HG02588 (cell line): ENCODE results near the gene TMC5.
"Not testable (repeated sequence)": the region's sequence is repeated elsewhere in the genome, so short reads cannot be mapped to it uniquely, and the experiment has no call there.

Source experiments
- ATAC-seq: cut with Tn5 transposase; IDR thresholded peaks from one replicate; pipeline ENCODE4 v1.9.1; 2021; ENCODE audit warnings: mild to moderate bottlenecking, moderate library complexity; ENCODE audit not compliant: unreplicated experiment

TMC5 gene

DNA sequence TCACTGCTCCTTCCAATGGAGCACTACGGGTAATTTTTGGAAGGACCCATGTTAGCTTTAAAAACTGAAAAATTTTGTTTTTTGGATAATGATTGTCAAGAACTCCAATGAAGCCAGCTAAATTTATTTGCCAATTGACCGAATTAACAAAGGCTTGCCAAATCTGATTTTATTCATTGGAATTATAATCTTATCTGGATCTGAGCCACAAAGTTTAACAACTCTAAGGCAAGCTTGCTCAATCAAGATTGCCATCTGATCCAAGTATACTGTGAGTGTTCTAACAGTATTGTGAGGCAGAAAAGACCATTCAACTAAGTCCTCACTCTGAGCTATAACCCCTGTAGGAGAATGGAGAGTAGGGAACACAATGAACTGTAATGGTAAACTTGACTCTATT lies 20.3 kb upstream of the TMC5 start:
- not testable (repeated sequence) for ATAC-seq

DNA sequence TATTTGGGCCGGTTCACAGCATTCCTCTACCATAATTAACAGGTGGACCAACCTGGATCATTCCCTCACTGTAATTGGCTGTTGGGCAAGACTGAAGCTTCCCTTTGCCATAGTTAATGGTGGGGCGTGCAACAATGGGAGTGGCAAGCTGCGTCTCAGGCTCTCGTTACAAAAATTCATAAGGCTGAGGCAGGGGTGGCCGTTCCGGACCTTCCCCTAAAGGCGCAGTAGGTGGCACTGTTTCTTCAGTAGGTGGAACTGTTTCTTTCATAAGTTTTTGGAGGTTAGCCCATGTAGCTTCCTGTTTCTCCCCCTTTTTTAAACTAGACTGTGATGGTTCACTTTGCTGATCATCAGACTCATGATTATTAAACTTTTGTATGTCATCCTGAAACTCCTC lies 17.0 kb upstream of the TMC5 start:
- no peak for ATAC-seq

DNA sequence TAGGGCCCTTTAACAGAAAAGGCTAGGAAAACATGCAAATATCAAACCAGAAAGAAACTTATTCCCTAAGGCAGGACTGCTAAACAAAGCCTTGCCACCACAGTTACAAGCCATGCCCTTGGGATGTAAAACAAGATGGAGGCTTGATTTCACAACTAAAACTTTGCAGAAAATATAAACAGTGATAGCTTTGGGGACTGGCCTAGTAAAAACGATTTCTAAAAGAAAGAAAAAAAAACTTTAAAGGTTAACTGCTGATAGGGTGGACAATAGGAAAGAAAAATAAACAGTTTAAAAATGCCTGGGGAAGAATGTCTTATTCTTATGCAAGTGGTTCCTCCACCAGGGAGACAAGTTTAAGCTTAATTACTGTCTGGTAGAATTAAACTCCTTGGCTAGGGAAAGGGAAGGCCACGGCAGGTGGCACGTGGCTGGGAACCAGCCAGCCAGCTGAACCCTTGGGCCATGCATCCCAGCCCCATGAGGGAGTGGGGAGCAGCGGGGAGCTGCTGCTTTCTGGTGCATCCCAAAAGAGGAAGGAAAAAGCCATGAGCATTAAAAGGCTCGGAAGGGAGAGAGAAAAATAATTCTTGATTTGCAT lies 10.7 kb upstream of the TMC5 start:
- ATAC-seq: no peak

DNA sequence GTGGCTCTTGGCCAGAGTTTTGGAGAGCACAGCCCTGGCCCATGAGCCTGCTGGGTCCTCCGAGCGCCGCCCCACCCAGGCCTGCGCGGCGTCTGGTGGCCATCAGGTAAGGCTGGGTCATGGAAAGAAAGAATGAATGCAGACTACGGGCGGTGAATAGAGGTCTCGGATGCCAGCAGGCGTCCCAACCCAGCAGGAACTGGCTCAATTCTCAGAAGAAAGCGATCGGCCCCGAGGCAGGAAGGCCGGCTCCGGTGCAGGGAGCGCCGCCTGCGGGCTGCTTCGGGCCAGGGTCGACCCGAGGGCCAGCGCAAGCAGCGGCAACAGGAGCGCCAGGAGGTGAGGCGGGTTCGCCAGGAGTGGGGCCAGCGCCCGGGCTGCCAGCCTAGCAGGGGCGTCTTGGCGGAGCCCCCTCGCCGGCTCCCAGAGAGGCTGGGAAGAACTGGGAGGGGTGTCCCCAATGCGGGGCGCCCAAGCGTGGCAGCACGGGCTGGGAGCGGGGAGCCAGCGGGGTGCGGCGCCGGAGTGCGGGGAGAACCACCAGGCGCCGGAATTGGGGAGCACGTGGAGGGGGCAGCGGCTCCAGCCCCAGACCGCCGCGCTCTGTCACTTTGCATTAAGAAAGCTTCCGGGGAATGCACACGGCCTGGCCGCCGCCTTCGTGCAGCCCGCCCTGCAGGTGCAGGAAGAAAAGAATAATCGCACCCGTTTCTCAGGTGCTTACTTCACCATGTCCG lies 7.1 kb upstream of the TMC5 start:
- ATAC-seq: no peak

DNA sequence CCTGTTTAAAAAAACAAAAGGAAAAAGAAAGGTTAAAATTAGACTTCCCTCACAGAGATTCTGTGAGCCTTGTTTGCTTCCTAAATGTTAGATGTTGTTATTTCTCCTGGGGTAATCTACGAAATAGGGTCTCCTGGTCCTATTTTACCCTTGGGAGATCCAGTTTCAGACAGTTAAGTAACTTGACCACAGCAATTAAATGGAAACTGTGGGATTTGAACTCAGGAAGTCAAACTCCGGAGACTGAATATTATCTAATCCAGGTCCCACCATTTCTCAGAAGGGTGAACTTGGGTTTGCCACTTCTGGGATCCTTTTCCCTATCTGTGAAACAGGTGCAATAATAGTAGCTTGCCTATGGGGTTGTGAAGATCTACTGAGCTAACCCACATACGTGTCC lies 6.4 kb upstream of the TMC5 start:
- ATAC-seq: no peak

DNA sequence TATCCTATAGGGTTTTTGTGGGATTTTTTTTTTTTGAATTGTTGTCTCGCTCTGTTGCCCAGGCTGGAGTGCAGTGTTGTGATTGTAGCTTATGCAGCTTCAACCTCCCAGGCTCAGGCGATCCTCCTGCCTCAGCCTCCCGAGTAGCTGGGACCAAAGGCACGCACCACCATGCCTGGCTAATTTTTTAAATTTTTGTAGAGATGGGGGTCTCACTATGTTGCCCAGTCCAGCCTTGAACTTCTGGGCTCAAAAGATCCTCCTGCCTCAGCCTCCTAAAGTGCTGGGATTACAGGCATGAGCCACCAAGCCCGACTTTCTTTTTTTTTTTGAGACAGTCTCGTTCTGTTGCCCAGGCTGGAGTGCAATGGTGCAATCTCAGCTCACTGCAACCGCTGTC lies 5.6 kb upstream of the TMC5 start:
- ATAC-seq: not testable (repeated sequence)

DNA sequence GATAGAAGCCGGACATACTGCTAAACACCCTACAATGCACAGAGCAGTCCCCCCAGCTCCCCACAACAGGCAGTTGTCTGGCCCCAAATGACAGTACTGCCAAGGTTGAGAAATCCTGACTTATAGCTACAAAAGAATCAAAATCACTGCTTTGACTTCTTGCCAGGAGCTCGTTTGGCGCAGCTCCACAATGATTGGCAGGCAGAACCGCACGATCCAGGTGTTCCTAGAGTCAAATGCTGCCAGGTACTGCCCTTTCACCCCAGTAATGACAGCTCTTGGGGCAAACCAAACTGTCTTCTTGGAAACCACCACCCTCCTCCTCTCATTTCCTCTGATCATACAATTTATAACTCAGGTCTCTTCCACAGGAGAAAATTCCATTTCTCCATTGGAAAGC lies 2.2 kb upstream of the TMC5 start:
- no peak for ATAC-seq

DNA sequence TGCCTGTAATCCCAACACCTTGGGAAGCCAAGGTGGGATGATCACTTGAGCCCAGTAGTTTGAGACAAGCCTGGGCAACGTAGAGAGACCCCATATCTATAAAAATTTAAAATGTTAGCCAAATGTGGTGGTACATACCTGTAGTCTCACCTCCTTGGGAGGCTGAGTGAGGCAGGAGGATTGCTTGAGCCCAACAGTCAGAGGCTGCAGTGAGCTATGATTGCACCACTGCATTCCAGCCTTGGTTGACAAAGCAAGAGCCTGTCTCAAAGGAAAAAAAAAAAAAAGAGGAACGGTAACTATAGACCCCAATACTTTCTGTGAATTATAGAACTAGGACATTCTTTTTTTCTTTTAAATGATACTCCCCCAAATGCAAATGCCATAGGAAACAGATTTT lies 1.8 kb upstream of the TMC5 start:
- ATAC-seq: no peak

DNA sequence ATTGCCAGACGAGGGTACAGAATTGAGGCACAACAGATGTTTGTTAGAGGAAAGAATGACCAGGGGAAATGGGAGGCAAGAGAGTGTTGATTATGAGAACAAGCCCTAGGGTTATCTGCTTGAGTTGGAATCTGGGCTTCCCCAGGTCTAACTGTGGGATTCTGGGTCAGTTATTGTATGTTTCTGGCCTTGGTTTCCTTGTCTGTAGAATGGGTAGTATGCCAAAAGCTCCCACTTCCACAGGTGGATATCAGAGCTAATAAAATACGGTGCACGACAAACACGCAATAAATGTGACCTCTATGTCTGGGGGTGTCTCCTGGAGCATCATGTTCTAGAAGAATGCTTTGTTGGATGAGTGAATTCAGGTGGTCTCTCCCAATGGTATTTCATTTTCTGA lies 517 bp downstream of the TMC5 start:
- ATAC-seq: no peak

DNA sequence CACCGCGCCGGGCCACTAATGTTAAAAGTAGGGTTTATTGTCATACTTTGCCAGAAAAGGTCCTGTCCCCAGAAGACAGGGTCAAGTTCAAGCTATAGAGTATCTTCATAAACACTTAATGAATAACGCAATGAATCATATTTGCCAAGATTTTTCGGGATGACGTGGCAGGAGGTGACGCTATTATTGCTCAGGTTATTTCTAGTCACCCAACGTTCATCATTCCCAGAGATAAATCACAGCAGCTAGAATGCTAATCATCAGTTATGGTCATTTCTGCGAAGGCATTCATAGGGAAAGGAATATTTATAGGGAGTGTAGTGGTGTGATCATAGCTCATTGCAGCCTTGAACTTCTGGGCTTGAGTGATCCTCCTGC lies 2.0 kb downstream of the TMC5 start:
- no peak for ATAC-seq

DNA sequence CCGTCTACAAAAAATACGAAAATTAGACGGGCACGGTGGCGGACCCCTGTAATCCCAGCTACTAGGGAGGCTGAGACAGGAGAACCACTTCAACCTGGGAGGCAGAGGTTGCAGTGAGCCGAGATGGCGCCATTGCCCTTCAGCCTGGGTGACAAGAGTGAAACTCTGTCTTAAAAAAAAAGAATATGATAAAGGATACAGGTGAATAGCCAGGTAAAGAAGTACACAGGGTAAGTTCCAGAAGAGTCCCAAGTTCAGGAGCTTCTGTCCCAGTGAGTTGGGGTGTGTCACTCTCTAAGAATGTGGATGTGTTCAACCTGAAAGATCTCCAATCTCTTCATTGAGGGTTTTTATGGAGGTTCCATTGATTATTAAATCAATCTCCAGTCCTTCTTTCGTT lies 6.8 kb downstream of the TMC5 start:
- no peak for ATAC-seq

DNA sequence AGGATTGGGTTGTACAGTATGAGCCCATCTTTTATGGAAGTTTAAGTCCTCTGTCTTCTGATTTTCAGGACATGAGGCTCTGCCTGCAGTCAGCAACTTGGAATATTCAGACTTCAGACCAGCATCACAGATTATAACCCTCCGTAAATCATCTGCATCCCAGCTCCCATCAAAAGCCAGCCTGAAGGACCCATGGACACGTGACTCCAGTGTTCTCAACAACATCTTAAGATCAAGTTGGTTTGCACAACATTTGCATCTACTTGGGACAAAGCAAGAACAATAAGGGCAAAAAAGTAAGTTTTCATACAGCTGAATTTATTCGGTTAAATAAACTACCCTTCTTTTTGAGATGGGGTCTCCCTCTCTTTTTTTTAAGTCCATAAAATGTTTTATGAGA lies 12.7 kb downstream of the TMC5 start:
- no peak for ATAC-seq

DNA sequence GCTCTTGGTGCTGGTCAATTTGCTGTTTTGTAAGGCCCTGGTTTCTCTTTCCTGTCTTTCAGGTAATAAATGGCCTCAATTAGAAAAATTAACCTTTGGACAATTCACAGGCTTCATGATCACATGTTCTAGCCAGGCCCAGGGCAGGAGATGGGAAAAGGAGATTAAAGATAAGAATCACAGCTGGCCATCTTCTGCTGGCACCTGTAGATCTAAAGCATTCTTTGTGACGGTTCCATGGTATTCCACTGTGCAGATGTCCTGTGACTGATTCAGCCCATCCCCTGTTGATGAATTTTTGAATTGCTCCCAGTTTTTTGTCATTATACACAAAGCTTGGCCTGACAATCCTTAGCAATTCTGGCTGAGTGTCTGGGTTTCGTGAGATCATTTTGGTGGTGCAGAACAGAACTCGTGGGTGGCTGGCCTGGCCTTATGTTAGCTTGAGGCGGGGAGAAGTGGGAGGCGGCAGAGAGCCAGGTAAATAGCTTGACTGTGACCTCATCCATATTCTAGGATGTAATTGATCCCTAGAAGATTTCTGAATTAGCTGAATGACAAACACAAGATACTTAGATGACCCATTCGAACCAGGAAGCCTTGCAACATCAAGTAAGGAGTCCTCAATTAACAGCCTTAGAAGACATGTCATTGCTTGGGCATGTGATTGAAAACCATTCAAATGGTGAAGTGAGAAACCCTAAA lies 14.1 kb downstream of the TMC5 start:
- ATAC-seq: no peak

DNA sequence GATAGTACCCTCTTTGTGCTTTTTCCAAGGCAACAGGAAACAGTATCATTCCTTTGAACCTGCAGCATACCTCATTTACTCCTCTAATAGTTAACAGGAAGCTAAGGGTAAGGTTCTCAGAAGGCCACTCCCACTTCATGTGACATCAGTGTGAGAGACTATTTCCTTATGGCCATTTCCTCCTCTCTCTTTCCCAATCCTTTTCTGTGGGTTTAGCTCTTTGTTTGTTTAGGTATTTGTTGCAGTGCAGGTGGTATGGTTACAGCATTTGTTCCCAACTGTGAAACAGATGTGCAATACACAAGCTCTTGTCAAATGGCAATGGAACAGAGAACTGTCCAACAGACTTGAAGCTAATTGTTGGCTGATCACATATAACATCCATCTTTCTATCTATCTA lies 14.7 kb downstream of the TMC5 start:
- no peak for ATAC-seq

DNA sequence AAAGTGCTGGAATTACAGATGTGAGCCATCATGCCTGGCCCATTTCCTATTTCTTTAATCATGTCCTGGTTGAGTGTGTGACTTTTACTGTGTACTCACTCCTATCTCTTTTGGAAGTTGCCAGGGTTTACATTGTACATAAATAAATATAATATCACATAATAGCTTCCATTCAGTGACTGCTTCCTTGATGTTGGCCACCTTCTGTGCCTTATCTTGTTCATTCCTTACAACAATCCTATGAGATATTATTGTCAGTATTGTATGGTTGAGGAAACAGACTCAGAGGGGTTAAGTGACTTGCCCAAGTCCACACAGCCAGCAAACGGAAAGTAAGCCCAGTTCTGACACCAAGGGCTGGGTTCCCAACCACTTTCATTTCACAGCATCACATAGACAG lies 16.9 kb downstream of the TMC5 start:
- ATAC-seq: no peak

DNA sequence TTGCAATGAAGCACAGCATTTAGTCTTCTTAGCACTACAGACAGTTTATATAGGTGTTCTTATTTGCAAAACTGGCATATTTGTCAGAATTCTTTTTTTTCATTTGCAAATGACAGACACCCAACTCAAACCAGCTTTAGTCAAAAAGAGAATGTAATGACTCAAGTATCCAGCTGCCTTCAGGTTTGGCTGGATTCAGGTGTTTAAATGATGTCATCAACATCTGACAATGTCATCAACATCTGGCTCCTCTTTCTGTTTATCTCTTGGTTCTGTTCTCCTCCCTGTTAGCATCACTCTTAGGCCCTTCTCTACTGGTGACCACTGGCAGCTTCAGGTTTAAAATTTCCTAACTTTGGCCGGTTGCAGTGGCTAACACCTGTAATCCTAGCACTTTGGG lies 18.9 kb downstream of the TMC5 start:
- ATAC-seq: no peak

DNA sequence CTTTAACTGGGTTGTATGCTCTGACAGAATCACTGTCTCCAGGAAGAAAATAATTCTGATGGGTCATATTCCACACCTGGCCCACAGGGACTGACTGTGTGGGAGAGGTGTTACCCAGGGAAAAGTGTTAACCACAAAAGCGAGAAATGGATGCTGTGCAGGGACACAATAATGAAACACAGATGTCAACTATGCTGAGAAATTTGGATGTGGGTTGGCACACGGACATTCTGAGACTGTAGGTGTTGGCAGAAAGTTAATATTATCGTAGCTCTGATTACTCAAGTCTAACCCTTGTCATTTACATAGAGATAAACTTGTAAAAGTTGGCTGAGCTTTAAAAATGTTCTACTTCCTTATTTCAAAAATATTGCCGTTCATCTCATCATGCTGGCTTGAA lies 19.6 kb downstream of the TMC5 start:
- no peak for ATAC-seq

DNA sequence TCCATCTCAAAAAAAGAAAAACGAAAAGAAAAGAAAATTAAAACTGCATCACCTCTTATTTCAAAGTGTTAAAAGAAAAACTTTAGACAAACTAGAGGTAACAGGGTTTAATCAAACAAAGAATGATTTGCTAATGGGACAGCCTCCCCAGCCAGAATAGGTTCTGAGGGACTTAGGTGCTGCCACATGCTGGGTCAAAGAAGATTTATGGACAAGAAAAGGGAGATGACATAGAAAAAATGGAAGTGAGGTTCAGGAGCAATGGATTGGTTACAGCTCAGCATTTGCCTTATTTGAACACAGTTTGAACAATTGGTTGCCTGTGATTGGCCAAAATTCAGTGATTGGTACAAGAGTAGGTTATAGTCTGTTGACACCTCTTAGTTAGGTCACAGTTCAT lies 21.1 kb downstream of the TMC5 start:
- ATAC-seq: no peak

DNA sequence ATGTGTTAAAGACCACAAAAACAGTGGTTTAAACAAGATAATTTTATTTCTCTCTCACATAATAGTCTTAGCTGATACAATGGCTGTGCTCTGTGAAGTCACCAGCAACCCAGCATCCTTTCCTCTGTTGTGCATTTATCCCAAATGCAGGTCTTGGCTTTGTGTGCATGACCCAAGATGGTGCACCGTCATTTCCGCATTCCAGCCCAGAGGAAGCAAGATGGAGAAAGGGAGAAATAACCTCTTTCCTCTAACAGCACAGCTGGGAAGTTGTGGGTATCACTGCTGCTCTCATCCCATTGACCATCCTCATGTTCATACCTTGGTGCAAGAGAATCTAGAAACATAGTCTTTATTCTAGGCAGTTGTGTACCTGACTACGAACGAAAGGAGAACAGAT lies 21.8 kb downstream of the TMC5 start:
- ATAC-seq: no peak

DNA sequence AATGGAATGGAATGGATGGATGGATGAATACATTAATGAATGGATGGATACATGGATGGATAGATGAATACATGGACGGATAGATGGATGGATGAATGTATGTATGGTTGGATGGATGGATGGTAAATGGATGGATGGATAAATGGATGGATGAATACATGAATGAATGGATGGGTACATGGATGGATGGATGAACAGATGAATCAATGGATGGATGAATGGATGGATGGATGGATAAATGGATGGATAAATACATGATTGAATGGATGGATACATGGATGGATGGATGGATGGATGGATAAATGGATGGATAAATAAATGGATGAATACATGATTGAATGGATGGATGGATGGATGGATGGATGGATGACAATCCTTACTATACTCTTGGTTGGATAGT lies 26.0 kb downstream of the TMC5 start:
- ATAC-seq: no peak

DNA sequence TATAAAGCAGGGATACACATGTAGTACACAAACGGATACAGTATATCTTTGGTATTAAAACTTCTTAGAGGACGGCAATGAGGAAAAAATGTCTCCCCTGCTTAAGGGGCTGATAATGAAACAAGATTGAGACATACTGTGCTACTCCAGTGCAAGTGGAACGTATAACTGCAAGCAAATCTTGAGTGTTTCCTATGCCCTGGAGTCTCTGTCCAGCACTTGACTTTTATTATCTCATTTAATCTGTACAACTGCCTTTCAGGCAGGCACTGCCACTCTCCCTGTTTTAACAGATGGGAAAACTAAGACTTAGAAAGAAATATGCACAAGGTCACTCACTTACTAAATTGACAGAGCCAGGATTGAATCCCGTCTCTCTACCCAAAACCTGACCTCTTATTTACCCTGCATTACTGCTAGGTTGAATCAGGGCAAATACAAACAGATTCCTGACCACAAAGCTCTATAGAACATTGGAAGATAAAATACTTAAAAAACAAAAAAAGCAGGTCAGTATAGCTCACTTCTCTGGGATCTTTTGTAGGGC lies 28.7 kb downstream of the TMC5 start:
- ATAC-seq: no peak

DNA sequence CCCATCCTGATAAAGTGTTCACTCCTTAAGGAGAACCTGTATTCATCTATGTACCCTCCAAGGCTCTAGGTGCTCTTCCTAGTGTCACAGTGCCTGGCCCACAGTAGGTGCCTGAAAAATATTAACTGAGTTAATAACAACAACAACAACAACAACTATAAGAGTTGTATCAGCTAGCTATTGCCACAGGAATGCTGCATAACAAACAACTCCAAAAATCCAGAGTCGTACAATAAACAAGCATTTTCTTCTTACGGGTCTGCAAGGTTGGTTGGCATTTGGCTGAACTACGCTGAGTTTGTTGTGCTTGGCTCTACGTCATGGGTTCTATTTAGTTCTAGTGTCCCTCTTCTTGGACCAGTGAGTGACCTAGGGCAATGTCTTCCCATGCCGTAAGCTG lies 29.2 kb downstream of the TMC5 start:
- no peak for ATAC-seq
